DOHH2 (cell line): ENCODE data around the gene RHD.
"Not testable (repeated sequence)": the region's sequence is repeated elsewhere in the genome, so short reads cannot be mapped to it uniquely, and the experiment has no call there.

Experiments
- H3F3A ChIP-seq: fragments of 200-600 bp; sonication (generic), shearing (Covaris generic); 2 replicates; pipeline ENCODE4 v1.6.0; 2016; ENCODE audit warnings: antibody characterized with exemption, mild to moderate bottlenecking; ENCODE audit not compliant: control insufficient read depth, insufficient read depth
- H3K27ac ChIP-seq: fragments of 200-600 bp; sonication (generic); 2 replicates; pipeline ENCODE4 v1.5.1; 2014; ENCODE audit warnings: low read depth, mild to moderate bottlenecking, low read length, moderate library complexity
- H3K27me3 ChIP-seq: fragments of 200-600 bp; sonication (generic); 2 replicates; pipeline ENCODE4 v1.6.1; 2014; ENCODE audit warnings: mild to moderate bottlenecking, low read length, mixed read lengths; ENCODE audit not compliant: control insufficient read depth
- H3K36me3 ChIP-seq: fragments of 200-600 bp; sonication (generic); 2 replicates; pipeline ENCODE4 v1.6.1; 2014; ENCODE audit warnings: mild to moderate bottlenecking, low read length, moderate library complexity, mixed read lengths; ENCODE audit not compliant: control insufficient read depth
- H3K4me1 ChIP-seq: fragments of 200-600 bp; sonication (generic); 2 replicates; pipeline ENCODE4 v1.6.1; 2014; ENCODE audit warnings: mild to moderate bottlenecking, low read length, mixed read lengths; ENCODE audit not compliant: control insufficient read depth
- H3K4me2 ChIP-seq: fragments of 200-600 bp; sonication (generic); 2 replicates; pipeline ENCODE4 v1.6.0; 2014; ENCODE audit warnings: mild to moderate bottlenecking, low read length, moderate library complexity
- H3K4me3 ChIP-seq: fragments of 200-600 bp; sonication (generic); 2 replicates; pipeline ENCODE4 v1.5.1; 2014; ENCODE audit warnings: mild to moderate bottlenecking, low read length, mixed read lengths
- H3K79me2 ChIP-seq: fragments of 200-600 bp; sonication (generic); 2 replicates; pipeline ENCODE4 v1.6.1; 2014; ENCODE audit warnings: mild to moderate bottlenecking, low read length, mixed read lengths; ENCODE audit not compliant: control insufficient read depth
- H3K9me2 ChIP-seq: fragments of 200-600 bp; sonication (generic); replicated peaks from 2 replicates; pipeline ENCODE4 v1.6.1; 2014; ENCODE audit warnings: mild to moderate bottlenecking, low read length, mixed read lengths; ENCODE audit not compliant: control insufficient read depth
- H3K9me3 ChIP-seq: fragments of 200-600 bp; sonication (generic); 2 replicates; pipeline ENCODE4 v1.6.1; 2014; ENCODE audit warnings: antibody characterized with exemption, low read length, mixed read lengths; ENCODE audit not compliant: control insufficient read depth, insufficient read depth
- H4K20me1 ChIP-seq: fragments of 200-600 bp; sonication (generic); 2 replicates; pipeline ENCODE4 v1.6.0; 2014; ENCODE audit warnings: low read depth, mild to moderate bottlenecking, antibody characterized with exemption, low read length, moderate library complexity; ENCODE audit not compliant: control insufficient read depth, insufficient read depth

RHD gene

GRCh38 chr1:25268143-25268760 is 4.1 kb upstream of the RHD start:
- not testable (repeated sequence) for H3K9me2 ChIP-seq, H3K9me3 ChIP-seq, H3K79me2 ChIP-seq, H3K4me1 ChIP-seq, H3K27me3 ChIP-seq, H4K20me1 ChIP-seq, H3F3A ChIP-seq, H3K36me3 ChIP-seq, H3K27ac ChIP-seq
- peak overlapping the region; percentile 66 for H3K4me3 ChIP-seq
- H3K4me2 ChIP-seq: peak overlapping the region; percentile 58

DNA sequence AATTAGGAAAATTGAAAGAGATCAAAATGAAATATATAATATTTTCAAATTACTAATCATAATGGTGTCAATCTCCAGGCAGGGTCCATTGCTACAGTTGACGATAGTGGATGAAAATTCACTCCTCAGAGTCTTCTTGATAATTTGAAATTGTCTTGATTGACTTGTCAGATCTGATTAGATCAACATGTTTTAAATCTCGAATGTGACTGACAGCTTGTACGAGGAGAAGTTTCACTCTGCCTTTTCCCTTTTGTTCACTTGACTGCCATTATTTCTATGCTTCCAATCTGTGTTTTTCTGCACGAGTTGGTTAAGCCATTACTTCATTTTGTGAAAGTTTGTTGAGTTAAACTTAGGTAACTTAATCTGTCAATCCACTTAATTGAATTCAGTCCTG is 3.3 kb downstream of the RHD start:
- H3K79me2 ChIP-seq, H3K27me3 ChIP-seq, H3K9me2 ChIP-seq, H3K4me1 ChIP-seq, H4K20me1 ChIP-seq, H3K9me3 ChIP-seq, H3K27ac ChIP-seq, H3K4me3 ChIP-seq, H3F3A ChIP-seq, H3K36me3 ChIP-seq, H3K4me2 ChIP-seq: not testable (repeated sequence)

- peaks cover 22% of the 10 kb centered on the region for H3K4me1 ChIP-seq
- not testable (repeated sequence) for H3K27ac ChIP-seq, H3K79me2 ChIP-seq, H3K9me3 ChIP-seq, H3K4me2 ChIP-seq, H3K27me3 ChIP-seq, H3K36me3 ChIP-seq, H3K4me3 ChIP-seq, H3F3A ChIP-seq, H3K9me2 ChIP-seq, H4K20me1 ChIP-seq
Observed at GRCh38 chr1:25277295-25277694, 5.0 kb downstream of the RHD start.

DNA sequence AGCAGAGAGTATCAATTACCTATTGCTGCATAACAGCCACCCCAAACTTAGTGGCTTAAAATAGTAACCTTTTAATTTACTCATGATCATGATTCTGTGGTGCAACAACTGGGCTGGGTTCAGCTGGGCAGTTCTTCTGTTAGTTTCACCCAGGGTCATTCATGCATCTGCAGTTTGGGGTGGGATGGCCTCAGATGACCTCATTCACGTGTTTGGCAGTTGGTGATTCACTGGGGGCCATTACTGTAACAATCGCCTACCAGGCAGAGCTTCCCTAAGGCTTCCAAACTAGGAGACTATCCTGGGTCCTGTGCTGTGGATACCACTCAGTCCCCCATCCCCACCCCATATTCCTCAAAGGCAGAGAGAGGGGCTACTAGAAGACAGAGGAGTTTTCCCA is 6.0 kb downstream of the RHD start:
- not testable (repeated sequence) for H3K9me2 ChIP-seq, H4K20me1 ChIP-seq, H3K36me3 ChIP-seq, H3K27ac ChIP-seq, H3F3A ChIP-seq, H3K27me3 ChIP-seq, H3K4me2 ChIP-seq, H3K4me3 ChIP-seq, H3K79me2 ChIP-seq, H3K9me3 ChIP-seq
- peaks cover 22% of the 10 kb centered on the region for H3K4me1 ChIP-seq

DNA sequence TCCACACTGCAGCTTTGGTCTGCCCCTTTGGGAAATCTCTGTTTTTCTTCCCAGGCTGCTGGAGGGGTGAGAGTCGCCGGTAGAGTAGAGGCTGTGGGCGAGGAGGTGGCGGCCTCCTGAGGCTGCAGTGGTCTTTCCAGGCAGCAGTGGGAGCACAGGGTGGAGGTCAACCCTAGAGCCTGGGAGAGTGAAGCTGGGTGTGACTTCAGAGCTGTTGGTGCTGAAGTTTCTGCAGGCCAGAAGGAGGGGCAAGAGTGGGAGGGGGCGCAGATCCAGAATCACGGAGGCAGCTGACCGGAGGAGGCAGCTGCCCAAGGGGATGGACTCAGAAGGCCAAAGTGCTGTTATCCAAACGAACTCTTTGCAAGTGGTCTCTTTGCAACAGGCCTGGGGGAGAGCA is 6.5 kb downstream of the RHD start:
- H3K27ac ChIP-seq, H3K9me2 ChIP-seq, H3K27me3 ChIP-seq, H3K9me3 ChIP-seq, H3K36me3 ChIP-seq, H3K4me2 ChIP-seq, H3F3A ChIP-seq, H4K20me1 ChIP-seq, H3K79me2 ChIP-seq, H3K4me3 ChIP-seq: not testable (repeated sequence)
- peaks cover 22% of the 10 kb centered on the region for H3K4me1 ChIP-seq

DNA sequence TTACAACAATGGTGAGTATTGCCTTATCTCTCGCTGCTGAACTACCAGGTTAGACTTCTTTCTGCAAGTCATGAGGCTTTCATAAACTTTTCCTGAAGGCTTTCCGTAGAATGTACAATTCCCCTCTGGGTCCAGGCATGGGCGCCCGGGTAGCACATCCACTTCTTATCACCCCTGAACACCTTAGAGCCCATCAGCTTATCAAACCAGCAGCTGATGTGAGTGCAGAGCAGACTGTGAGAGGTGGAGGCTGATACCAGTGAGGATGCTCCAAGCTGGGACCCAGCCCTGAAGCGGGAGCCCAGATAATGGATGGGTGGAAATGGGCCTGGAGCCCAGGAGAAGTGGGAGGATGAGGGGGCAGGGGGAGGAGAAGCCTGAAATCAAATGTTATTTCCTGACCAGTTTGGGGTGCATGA is 7.4 kb downstream of the RHD start:
- H3K79me2 ChIP-seq: not testable (repeated sequence)

DNA sequence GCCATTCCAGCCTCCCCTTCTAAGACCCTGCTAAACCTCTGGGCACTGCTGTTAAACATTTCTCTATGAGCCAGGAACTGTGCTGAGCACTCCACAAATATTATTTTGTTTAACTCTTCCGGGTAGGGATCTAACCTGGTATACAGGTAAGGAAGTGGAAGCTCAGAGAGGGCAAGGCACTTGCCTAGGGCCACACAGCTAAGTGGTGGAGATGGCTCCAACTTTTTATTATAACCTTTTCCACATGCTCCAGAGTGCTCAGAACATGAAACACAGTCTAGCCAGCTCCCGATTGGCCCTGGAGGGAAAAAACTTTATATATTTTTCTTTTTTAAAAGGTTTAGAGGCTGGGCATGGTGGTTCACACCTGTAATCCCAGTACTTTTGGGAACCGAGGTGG is 13.6 kb downstream of the RHD start:
- H3K4me2 ChIP-seq, H3F3A ChIP-seq, H4K20me1 ChIP-seq, H3K36me3 ChIP-seq, H3K27me3 ChIP-seq, H3K9me3 ChIP-seq, H3K4me3 ChIP-seq, H3K9me2 ChIP-seq, H3K27ac ChIP-seq, H3K79me2 ChIP-seq: not testable (repeated sequence)
- peaks cover 12% of the 10 kb centered on the region for H3K4me1 ChIP-seq

More for the DNA sequence above, 7.4 kb downstream of the RHD start:
- H3K4me3 ChIP-seq, H3K36me3 ChIP-seq, H3K9me3 ChIP-seq, H3K4me2 ChIP-seq, H3K27ac ChIP-seq, H3F3A ChIP-seq, H3K9me2 ChIP-seq, H4K20me1 ChIP-seq, H3K27me3 ChIP-seq: not testable (repeated sequence)
- peaks cover 22% of the 10 kb centered on the region for H3K4me1 ChIP-seq

GRCh38 chr1:25287164-25287563 is 14.9 kb downstream of the RHD start:
- H3K27me3 ChIP-seq, H3K9me3 ChIP-seq, H3K4me3 ChIP-seq, H3K79me2 ChIP-seq, H3F3A ChIP-seq, H3K4me2 ChIP-seq, H3K4me1 ChIP-seq, H4K20me1 ChIP-seq, H3K36me3 ChIP-seq, H3K9me2 ChIP-seq, H3K27ac ChIP-seq: not testable (repeated sequence)
